ENCODE measurements around the gene POLL.

GRCh38 chr10:101624526-101625102, 36.6 kb upstream of the POLL start:
- TF ChIP-seq CTCF (IDR thresholded peaks at IDR 0.05) = no peak
- TF ChIP-seq POLR2A (IDR thresholded peaks at IDR 0.05) = no peak
